Left lung (tissue), 10 donors: Measurements from ENCODE around the gene CNOT6. TPM values are rescaled to one million over a fixed set of nuclear protein-coding genes. Genes with fewer than 3 reads are reported as not detected.
A peak's percentile ranks its signal among the peaks of the same experiment; 100 is the strongest.

Experiments used
- ATAC-seq: fragments of 200-7000 bp; cut with Tn5 transposase; one replicate; pipeline ENCODE4 v1.9.1; 2020; ENCODE audit warnings: moderate library complexity
- DNase-seq, 4 donors: peaks; one replicate each; pipeline ENCODE4 v3.0.0-alpha.2; 2013 to 2020
- H3K27ac ChIP-seq, 2 donors: fragments of 200-600 bp; sonication (generic) in 1 of 2; one replicate each; pipeline versions ENCODE4 v1.5.0 to v1.8.0; 2020 to 2021
- H3K27me3 ChIP-seq, 2 donors: fragments of 200-600 bp; sonication (generic) in 1 of 2; one replicate each; pipeline versions ENCODE4 v1.5.0 to v1.8.0; 2020 to 2021
- H3K36me3 ChIP-seq, 2 donors: fragments of 200-600 bp; sonication (generic) in 1 of 2; one replicate each; pipeline versions ENCODE4 v1.5.0 to v1.8.0; 2020 to 2021
- H3K4me1 ChIP-seq, 2 donors: fragments of 200-600 bp; one replicate each; pipeline ENCODE4 v1.8.0; 2021
- H3K4me3 ChIP-seq, 2 donors: fragments of 200-600 bp; sonication (generic) in 1 of 2; one replicate each; pipeline versions ENCODE4 v1.5.0 to v1.8.0; 2020 to 2021; ENCODE audit warnings: mild to moderate bottlenecking in 1 of 2
- H3K9me3 ChIP-seq, 2 donors: fragments of 200-600 bp; sonication (generic) in 1 of 2; one replicate each; pipeline versions ENCODE4 v1.5.0 to v1.8.0; 2020 to 2021
- intact Hi-C, 2 donors: fragments of 100-400 bp; cut with DNase I; formaldehyde crosslinking; loops; one replicate each; pipeline versions ENCODE4 v1.11.2 to v1.14.2; 2022
- polyA plus RNA-seq, 6 donors: library from polyadenylated mRNA; unstranded; fragments of 120-200 nt; gene quantifications; one replicate each; pipeline ENCODE4 v1.2.1, GENCODE V29; 2013; ENCODE audit not compliant: insufficient read length in 6 of 6
- total RNA-seq, 2 donors: library from RNA; stranded (reverse); fragmentation: NEBNext Ultra II Directional; extraction: Animal tissue kit (Norgen Biotek cat#: 25700); gene quantifications; one replicate each; pipeline ENCODE4 v1.2.1, GENCODE V29; 2021
- TF ChIP-seq, protein P1 (sequence below), 2 donors: fragments of 200-600 bp; sonication (generic) in 1 of 2; IDR thresholded peaks; one replicate each; pipeline versions ENCODE4 v1.5.0 to v1.8.0; 2021; ENCODE audit warnings: antibody characterized with exemption in 2 of 2
- donor health status: DM: no; HTN: yes; CAD: no.
- donor health status: DM: no; HTN: no; CAD: no.

CNOT6 gene
- total and polyA plus RNA-seq, 8 donors: 29.1 to 58.3 (median 50.0) TPM

DNA sequence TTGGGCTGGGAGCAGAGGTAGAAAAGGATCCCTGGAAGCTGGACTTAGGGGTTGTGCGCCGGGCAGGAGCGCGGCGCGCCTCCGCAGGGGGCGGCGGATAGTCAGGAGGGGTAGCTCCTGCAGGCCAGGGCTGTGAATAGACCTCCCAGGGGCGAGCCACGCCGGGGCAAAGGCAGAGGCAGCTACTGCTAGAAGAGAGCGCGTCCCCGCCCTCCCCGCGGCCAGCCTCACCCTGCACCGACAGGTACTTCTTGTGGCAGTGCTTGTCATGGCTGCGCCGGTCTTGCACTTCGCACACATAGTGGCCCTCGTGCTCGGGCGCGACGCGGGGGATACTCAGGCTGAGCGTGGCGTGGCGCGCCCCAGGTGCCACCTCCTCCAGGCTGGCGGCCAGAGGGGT lies 127.1 kb downstream of the CNOT6 start:
- ATAC-seq (no peak), DNase-seq (no peak)
- H3K4me3 ChIP-seq: no peak overlapping the region
- TF ChIP-seq, protein P1, sequence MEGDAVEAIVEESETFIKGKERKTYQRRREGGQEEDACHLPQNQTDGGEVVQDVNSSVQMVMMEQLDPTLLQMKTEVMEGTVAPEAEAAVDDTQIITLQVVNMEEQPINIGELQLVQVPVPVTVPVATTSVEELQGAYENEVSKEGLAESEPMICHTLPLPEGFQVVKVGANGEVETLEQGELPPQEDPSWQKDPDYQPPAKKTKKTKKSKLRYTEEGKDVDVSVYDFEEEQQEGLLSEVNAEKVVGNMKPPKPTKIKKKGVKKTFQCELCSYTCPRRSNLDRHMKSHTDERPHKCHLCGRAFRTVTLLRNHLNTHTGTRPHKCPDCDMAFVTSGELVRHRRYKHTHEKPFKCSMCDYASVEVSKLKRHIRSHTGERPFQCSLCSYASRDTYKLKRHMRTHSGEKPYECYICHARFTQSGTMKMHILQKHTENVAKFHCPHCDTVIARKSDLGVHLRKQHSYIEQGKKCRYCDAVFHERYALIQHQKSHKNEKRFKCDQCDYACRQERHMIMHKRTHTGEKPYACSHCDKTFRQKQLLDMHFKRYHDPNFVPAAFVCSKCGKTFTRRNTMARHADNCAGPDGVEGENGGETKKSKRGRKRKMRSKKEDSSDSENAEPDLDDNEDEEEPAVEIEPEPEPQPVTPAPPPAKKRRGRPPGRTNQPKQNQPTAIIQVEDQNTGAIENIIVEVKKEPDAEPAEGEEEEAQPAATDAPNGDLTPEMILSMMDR (IDR thresholded peaks at IDR 0.05): no peak
- intact Hi-C loops: no loop called here
- H3K27ac ChIP-seq: no peak overlapping the region
- peaks cover 0 to 16% of the 10 kb centered on the region in 2 donors for H3K4me1 ChIP-seq
- no peaks in the 10 kb centered on the region for H3K9me3 ChIP-seq
- peaks cover 0 to 39% of the 10 kb centered on the region in 2 donors for H3K27me3 ChIP-seq
- H3K36me3 ChIP-seq: peaks cover 0 to 2% of the 10 kb centered on the region in 2 donors

DNA sequence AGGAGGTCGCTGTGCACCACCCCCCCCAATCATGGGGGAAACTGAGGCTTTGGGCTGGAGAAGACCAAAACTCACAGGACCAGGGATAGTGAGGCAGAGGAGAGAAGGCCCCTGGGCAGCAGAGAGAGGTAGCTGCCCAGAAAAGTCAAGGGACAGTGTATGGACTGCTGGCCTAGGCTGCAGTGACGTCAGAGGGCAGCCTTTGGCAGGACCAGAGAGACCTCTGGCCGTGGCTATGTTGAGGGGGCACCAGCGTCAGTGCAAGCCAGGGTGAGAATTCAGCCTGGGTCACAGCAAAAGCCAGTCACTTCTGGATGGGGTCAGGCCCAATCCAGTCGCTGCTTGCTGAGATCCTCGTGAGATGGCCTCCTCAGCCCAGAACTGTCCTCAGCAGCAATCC lies 128.7 kb downstream of the CNOT6 start:
- Histone ChIP-seq H3K9me3 (no peaks in the 10 kb centered on the region), H3K27ac (peak overlapping the region in 1 of 2 donors; percentile 13), H3K27me3 (peaks cover 0 to 33% of the 10 kb centered on the region in 2 donors), H3K36me3 (no peaks in the 10 kb centered on the region), H3K4me3 (no peak overlapping the region), H3K4me1 (peaks cover 0 to 16% of the 10 kb centered on the region in 2 donors)
- DNase-seq: no peak
- intact Hi-C loops: no loop called here
- no peak for ATAC-seq
- TF ChIP-seq, protein P1 (IDR thresholded peaks at IDR 0.05): no peak

DNA sequence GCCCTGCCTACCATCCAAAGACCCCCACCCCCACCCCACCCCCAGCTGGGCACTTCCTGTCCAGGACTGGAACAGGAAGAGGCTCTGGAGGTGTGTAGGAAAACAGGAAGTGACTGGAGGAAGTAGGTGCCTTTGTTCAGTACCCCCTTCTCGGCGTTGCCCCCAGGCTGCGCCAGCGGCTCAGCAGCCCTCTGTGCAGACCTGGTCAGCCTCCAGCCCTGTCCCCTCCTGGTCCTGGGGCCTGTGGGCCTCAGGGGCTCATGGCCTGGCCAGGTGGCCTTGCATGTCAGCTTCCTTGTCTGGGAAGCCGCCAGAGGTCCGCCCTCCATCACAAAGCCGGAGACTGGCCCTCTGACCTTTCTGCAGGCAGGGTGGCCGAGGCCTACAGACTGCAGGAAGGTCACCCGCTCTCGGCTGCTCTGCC lies 129.2 kb downstream of the CNOT6 start:
- peaks cover 0 to 15% of the 10 kb centered on the region in 2 donors for H3K4me1 ChIP-seq
- H3K27ac ChIP-seq: peak overlapping the region; percentile 13 to 37
- intact Hi-C loops: no loop called here
- H3K9me3 ChIP-seq: no peaks in the 10 kb centered on the region
- H3K4me3 ChIP-seq: no peak overlapping the region
- TF ChIP-seq, protein P1 (IDR thresholded peaks at IDR 0.05): no peak
- no peaks in the 10 kb centered on the region for H3K36me3 ChIP-seq
- DNase-seq (no peak), ATAC-seq (no peak)
- H3K27me3 ChIP-seq: peaks cover 0 to 31% of the 10 kb centered on the region in 2 donors

DNA sequence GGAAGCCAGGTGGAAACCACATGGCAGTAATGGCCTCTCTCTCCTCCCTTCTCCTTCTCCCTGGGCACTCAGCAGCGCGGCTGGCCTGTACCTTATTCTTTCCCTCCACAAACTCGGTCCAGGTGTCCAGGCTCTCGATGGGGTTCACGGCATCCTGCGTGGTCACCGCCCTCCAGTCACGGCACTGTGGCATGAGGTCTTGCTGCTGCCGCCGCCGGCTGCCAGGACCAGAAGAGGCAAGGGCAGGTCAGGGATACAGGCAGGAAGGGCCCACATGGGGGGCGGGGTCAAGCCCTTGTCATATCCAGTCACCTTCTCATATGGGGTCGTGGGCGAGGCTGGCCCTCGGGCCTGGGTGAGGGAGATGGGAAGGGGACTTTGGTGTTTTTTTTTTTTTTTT lies 129.7 kb downstream of the CNOT6 start:
- H3K27me3 ChIP-seq: peaks cover 0 to 27% of the 10 kb centered on the region in 2 donors
- ATAC-seq: no peak
- TF ChIP-seq, protein P1 (IDR thresholded peaks at IDR 0.05): no peak
- H3K9me3 ChIP-seq: no peaks in the 10 kb centered on the region
- peaks cover 0 to 11% of the 10 kb centered on the region in 2 donors for H3K4me1 ChIP-seq
- intact Hi-C loops: no loop called here
- DNase-seq: no peak
- no peak overlapping the region for H3K4me3 ChIP-seq
- H3K36me3 ChIP-seq: no peaks in the 10 kb centered on the region
- H3K27ac ChIP-seq: peak overlapping the region in 1 of 2 donors; percentile 37

DNA sequence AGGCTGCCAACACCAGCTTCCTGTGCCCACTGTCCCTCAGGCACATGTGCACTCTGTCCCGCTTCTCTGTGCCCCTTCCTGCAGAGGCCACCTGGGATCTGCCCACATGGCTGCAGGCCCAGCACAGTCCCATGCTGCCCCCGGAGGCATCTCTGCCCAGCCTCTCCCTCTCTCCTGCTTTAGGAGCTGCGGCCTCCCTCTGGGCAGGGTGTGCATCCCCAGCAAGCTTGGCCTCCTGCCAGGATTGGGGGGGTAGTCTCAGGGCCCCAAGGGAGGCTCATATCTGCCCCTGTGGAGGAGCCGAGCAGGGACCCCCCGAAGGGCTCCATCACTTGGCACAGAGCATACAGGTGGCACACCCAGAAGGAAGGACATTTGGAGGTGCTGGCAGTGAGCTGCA lies 130.4 kb downstream of the CNOT6 start:
- H3K9me3 ChIP-seq: no peaks in the 10 kb centered on the region
- no peaks in the 10 kb centered on the region for H3K36me3 ChIP-seq
- H3K4me3 ChIP-seq: no peak overlapping the region
- peaks cover 0 to 11% of the 10 kb centered on the region in 2 donors for H3K4me1 ChIP-seq
- ATAC-seq (no peak), DNase-seq (no peak)
- TF ChIP-seq, protein P1 (IDR thresholded peaks at IDR 0.05): no peak
- peaks cover 0 to 20% of the 10 kb centered on the region in 2 donors for H3K27me3 ChIP-seq
- no peak overlapping the region for H3K27ac ChIP-seq
- intact Hi-C loops: no loop called here
